Measurements from ENCODE around the gene ZNF12.

The ZNF12 gene

DNA sequence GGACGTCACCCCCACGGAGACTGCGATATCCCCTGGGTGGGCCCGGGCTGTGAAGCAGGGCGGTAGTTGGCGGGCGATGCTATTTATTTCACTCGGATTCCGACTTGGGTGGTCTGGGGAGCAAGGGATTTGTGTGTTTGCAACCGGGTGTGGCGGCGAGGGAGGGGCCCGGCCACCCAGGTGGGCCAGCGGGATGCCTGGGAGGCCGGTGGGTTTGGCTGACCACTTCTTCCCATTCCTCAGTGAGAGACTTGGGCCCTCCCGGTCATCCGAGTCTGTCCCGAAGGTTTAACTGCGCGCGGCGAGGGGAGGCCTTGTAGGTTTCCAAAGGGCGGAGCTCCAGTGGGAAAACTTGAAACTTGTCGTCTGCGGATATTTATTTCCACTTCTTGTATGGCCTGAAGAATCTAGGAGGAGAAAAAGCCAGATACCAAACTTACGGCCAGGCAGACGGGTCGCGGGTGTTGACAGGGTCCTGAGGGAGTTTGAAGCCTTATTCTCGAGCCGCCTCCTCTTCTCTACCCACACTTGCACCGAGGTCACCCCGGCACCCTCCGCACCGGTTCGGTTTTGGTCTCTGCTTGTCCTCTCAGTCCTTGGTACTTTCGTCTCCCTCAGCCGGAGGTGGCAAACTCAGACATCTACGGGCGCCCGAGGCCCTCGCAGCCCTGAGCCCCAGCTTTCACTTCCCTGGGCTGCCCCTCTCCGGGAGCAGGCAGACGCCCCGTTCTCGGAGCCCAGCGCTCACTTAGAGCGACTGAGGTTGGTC is 51.7 kb downstream of the ZNF12 start:
- no peak overlapping the region for H3K4me3 ChIP-seq (ENCODE audit: low read depth, low read length)
- TF ChIP-seq, protein P1, sequence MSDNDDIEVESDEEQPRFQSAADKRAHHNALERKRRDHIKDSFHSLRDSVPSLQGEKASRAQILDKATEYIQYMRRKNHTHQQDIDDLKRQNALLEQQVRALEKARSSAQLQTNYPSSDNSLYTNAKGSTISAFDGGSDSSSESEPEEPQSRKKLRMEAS (IDR thresholded peaks at IDR 0.05; ENCODE audit: low read depth, low read length) = no peak
- TF ChIP-seq, protein P2, sequence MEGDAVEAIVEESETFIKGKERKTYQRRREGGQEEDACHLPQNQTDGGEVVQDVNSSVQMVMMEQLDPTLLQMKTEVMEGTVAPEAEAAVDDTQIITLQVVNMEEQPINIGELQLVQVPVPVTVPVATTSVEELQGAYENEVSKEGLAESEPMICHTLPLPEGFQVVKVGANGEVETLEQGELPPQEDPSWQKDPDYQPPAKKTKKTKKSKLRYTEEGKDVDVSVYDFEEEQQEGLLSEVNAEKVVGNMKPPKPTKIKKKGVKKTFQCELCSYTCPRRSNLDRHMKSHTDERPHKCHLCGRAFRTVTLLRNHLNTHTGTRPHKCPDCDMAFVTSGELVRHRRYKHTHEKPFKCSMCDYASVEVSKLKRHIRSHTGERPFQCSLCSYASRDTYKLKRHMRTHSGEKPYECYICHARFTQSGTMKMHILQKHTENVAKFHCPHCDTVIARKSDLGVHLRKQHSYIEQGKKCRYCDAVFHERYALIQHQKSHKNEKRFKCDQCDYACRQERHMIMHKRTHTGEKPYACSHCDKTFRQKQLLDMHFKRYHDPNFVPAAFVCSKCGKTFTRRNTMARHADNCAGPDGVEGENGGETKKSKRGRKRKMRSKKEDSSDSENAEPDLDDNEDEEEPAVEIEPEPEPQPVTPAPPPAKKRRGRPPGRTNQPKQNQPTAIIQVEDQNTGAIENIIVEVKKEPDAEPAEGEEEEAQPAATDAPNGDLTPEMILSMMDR (IDR thresholded peaks at IDR 0.05; ENCODE audit: low read depth, low read length) = no peak
- no peak for TF ChIP-seq POLR2A (IDR thresholded peaks at IDR 0.05; ENCODE audit: extremely low read depth, insufficient read length)
- no peak for TF ChIP-seq MYC (IDR thresholded peaks at IDR 0.05; ENCODE audit: low read depth, low read length)
- no peak for DNase-seq (ENCODE audit: low read depth)

DNA sequence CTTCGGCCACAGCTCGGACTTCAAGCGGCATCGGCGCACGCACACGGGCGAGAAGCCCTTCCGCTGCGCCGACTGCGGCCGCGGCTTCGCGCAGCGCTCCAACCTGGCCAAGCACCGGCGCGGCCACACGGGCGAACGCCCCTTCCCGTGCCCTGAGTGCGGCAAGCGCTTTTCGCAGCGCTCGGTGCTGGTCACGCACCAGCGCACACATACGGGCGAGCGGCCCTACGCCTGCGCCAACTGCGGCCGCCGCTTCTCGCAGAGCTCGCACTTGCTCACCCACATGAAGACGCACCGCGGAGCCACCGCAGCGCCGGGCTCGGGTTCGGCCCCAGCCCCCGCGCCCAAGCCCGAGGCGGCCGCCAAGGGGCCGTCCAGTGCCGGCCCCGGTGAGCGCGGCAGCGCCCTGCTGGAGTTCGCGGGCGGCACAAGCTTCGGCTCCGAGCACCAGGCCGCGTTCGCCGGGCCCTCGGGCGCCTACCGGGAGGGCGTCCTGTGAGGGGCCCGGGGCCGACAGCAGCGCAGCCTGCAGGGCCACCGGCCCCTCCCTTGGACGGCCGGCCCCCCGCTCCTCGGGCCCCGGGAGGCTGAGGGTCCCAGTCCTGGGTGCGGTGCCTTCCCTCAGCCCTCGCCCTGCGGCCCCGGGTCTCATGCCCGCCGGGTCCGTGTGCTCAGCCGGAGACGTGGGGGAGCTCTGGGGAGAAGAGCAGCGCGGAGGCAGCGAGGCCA is 52.5 kb downstream of the ZNF12 start:
- DNase-seq (ENCODE audit: low read depth) = no peak
- TF ChIP-seq MYC (IDR thresholded peaks at IDR 0.05; ENCODE audit: low read depth, low read length) = no peak
- TF ChIP-seq, protein P2 (IDR thresholded peaks at IDR 0.05; ENCODE audit: low read depth, low read length) = no peak
- TF ChIP-seq, protein P1 (IDR thresholded peaks at IDR 0.05; ENCODE audit: low read depth, low read length) = no peak
- TF ChIP-seq POLR2A (IDR thresholded peaks at IDR 0.05; ENCODE audit: extremely low read depth, insufficient read length) = no peak
- H3K4me3 ChIP-seq (ENCODE audit: low read depth, low read length) = no peak overlapping the region

DNA sequence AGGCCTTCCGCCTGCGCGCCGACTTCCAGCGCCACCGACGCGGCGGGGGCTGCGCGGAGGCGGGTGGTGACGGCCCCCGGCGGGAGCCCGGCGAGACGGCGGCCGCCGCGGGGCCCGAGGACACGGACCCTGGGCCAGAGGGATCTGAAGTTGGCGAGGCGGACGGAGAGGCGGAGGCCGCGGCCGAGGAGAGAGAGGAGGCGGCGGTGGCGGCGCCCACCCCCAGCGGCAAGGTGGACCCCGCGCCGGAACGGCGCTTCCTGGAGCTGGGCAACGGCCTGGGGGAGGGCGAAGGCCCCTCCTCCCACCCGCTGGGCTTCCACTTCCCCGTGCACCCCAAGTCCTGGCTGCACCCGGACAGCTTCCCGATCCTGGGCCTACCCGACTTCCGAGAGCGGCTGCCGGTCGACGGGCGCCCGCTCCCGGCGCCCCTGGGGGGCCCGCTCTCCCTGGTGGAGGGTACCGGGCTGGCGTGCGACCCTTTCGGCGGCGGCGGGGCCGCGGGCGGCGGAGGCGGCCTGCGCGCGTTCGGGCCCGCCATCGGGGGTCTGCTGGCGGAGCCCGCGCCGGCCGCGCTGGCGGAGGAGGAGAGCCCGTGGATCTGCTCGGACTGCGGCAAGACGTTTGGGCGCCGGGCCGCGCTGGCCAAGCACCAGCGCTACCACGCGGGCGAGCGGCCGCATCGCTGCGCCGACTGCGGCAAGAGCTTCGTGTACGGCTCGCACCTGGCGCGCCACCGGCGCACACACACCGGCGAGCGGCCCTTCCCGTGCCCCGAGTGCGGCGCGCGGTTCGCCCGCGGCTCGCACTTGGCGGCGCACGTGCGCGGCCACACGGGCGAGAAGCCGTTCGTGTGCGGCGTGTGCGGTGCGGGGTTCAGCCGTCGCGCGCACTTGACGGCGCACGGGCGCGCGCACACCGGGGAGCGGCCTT is 53.4 kb downstream of the ZNF12 start:
- DNase-seq (ENCODE audit: low read depth) = no peak
- H3K4me3 ChIP-seq (ENCODE audit: low read depth, low read length) = no peak overlapping the region
- TF ChIP-seq, protein P1 (IDR thresholded peaks at IDR 0.05; ENCODE audit: low read depth, low read length) = no peak
- TF ChIP-seq MYC (IDR thresholded peaks at IDR 0.05; ENCODE audit: low read depth, low read length) = no peak

DNA sequence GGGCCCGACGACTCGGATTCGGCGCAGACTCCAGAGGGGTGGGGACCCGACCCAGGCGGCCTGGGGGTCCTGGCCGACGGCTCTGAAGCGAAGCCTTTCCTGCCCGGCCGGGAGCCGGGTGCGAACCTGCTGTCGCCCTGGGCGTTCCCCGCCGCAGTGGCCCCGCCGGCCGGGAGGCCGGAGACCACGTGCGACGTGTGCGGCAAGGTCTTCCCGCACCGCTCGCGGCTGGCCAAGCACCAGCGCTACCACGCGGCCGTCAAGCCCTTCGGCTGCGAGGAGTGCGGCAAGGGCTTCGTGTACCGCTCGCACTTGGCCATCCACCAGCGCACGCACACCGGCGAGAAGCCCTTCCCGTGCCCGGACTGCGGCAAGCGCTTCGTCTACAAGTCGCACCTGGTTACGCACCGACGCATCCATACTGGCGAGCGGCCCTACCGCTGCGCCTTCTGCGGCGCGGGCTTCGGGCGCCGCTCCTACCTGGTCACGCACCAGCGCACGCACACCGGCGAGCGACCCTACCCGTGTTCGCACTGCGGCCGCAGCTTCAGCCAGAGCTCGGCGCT is 54.2 kb downstream of the ZNF12 start:
- TF ChIP-seq, protein P1 (IDR thresholded peaks at IDR 0.05; ENCODE audit: low read depth, low read length) = no peak
- TF ChIP-seq POLR2A (IDR thresholded peaks at IDR 0.05; ENCODE audit: extremely low read depth, insufficient read length) (no peak), MYC (IDR thresholded peaks at IDR 0.05; ENCODE audit: low read depth, low read length) (no peak)
- TF ChIP-seq, protein P2 (IDR thresholded peaks at IDR 0.05; ENCODE audit: low read depth, low read length) = no peak
- no peak for DNase-seq (ENCODE audit: low read depth)
- no peak overlapping the region for H3K4me3 ChIP-seq (ENCODE audit: low read depth, low read length)

DNA sequence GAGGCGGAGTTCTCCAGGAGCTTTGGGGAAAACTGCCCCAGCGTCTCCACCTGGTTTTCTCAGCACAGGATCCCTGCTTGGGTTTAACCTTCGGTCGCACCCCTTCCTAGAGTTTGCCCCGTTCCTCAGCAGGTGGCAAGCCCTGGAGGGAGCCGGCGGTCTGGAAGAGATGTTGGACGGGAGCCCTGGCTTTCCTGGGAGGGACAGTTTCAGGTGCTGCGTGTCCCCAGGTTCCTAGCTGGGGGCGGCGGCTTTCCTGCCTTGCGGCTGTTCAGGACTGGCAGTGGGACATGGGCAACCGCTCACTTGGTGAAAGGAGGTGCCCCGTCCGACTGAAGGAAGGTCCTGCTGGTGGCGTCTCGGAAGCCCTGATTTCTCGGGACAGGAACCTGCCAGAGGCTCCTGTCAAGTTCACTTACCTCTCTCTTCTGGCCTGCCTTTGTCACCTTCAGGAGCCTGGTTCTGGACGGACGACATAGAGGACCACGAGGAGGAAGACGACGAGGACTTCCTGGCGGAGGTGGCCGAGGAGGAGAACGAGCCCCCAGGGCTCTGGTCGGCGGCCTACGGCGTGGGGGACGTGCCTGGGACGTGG is 54.8 kb downstream of the ZNF12 start:
- TF ChIP-seq, protein P2 (IDR thresholded peaks at IDR 0.05; ENCODE audit: low read depth, low read length) = no peak
- TF ChIP-seq POLR2A (IDR thresholded peaks at IDR 0.05; ENCODE audit: extremely low read depth, insufficient read length) (no peak), MYC (IDR thresholded peaks at IDR 0.05; ENCODE audit: low read depth, low read length) (no peak)
- TF ChIP-seq, protein P1 (IDR thresholded peaks at IDR 0.05; ENCODE audit: low read depth, low read length) = no peak
- H3K4me3 ChIP-seq (ENCODE audit: low read depth, low read length) = no peak overlapping the region
- no peak for DNase-seq (ENCODE audit: low read depth)
